GM21717 (cell line): ENCODE measurements around the gene PAK4.
"Not testable (repeated sequence)": the region's sequence is repeated elsewhere in the genome, so short reads cannot be mapped to it uniquely, and the experiment has no call there.

ENCODE experiments used
- ATAC-seq: cut with Tn5 transposase; IDR thresholded peaks from one replicate; pipeline ENCODE4 v1.9.1; 2021; ENCODE audit warnings: mild to moderate bottlenecking, moderate library complexity; ENCODE audit not compliant: unreplicated experiment

The PAK4 gene

GRCh38 chr19:39099341-39099740, 26.2 kb upstream of the PAK4 start:
- ATAC-seq = no peak

- ATAC-seq = no peak
These were observed 25.0 kb upstream of the PAK4 start for GRCh38 chr19:39100500-39101166.

- no peak for ATAC-seq
These were observed 22.4 kb upstream of the PAK4 start for GRCh38 chr19:39103151-39103550.

GRCh38 chr19:39104186-39104596, 21.4 kb upstream of the PAK4 start:
- no peak for ATAC-seq

GRCh38 chr19:39106194-39106593, 19.4 kb upstream of the PAK4 start:
- ATAC-seq = no peak

GRCh38 chr19:39109641-39110040, 15.9 kb upstream of the PAK4 start:
- no peak for ATAC-seq

GRCh38 chr19:39110263-39110967, 15.2 kb upstream of the PAK4 start:
- no peak for ATAC-seq

- ATAC-seq = no peak
These were observed 13.9 kb upstream of the PAK4 start for GRCh38 chr19:39111593-39112199.

GRCh38 chr19:39112338-39112890, 13.2 kb upstream of the PAK4 start:
- ATAC-seq = no peak

GRCh38 chr19:39113199-39113598, 12.4 kb upstream of the PAK4 start:
- no peak for ATAC-seq

- ATAC-seq = no peak
These were observed 10.3 kb upstream of the PAK4 start for GRCh38 chr19:39115105-39115847.

GRCh38 chr19:39117023-39117422, 8.6 kb upstream of the PAK4 start:
- ATAC-seq = not testable (repeated sequence)

- ATAC-seq = no peak
These were observed 5.8 kb upstream of the PAK4 start for GRCh38 chr19:39119830-39120229.

- no peak for ATAC-seq
These were observed 2.5 kb upstream of the PAK4 start for GRCh38 chr19:39122934-39123731.

GRCh38 chr19:39124136-39124764, 1.3 kb upstream of the PAK4 start:
- ATAC-seq = no peak

- ATAC-seq = no peak
These were observed 410 bp upstream of the PAK4 start for GRCh38 chr19:39125199-39125553.

GRCh38 chr19:39126312-39127187, 964 bp downstream of the PAK4 start:
- ATAC-seq = no peak

- no peak for ATAC-seq
These were observed 2.4 kb downstream of the PAK4 start for GRCh38 chr19:39127812-39128515.
